Transverse colon (tissue), 4 donors: ENCODE measurements around the gene ORC1. TPM values are rescaled to one million over a fixed set of nuclear protein-coding genes. Genes with fewer than 3 reads are reported as not detected.

Experiments used
- DNase-seq: peaks from one replicate; pipeline ENCODE4 v3.0.0-alpha.2; 2019
- H3K27ac ChIP-seq, 4 donors: fragments of 200-600 bp; sonication (generic); 2 replicates each; pipeline ENCODE4 v1.5.1; 2016 to 2018; ENCODE audit warnings: inconsistent platforms in 4 of 4
- H3K27me3 ChIP-seq: fragments of 200-600 bp; sonication (generic); 2 replicates; pipeline ENCODE4 v1.5.1; 2017; ENCODE audit warnings: inconsistent platforms
- H3K36me3 ChIP-seq, 4 donors: fragments of 200-600 bp; sonication (generic); 2 replicates each; pipeline ENCODE4 v1.5.1; 2017 to 2019; ENCODE audit warnings: inconsistent platforms in 4 of 4
- H3K4me1 ChIP-seq, 4 donors: fragments of 200-600 bp; sonication (generic); 2 replicates each; pipeline ENCODE4 v1.5.1; 2017 to 2020; ENCODE audit warnings: inconsistent platforms in 4 of 4
- H3K4me3 ChIP-seq, 4 donors: fragments of 200-600 bp; sonication (generic); 1 replicate in 1 of 4; 2 replicates in 3 of 4; pipeline versions ENCODE4 v1.5.1 to v1.6.1; 2017 to 2019; ENCODE audit warnings: inconsistent platforms in 4 of 4
- H3K9me3 ChIP-seq, 2 donors: fragments of 200-600 bp; sonication (generic); 2 replicates each; pipeline ENCODE4 v1.5.1; 2017 to 2019; ENCODE audit warnings: inconsistent platforms in 2 of 2
- EP300 ChIP-seq: sonication (generic); formaldehyde crosslinking; IDR thresholded peaks from one replicate; pipeline ENCODE4 v1.6.1; 2017; ENCODE audit warnings: antibody characterized with exemption, low read depth
- POLR2A ChIP-seq: fragments of 450-650 bp; IDR thresholded peaks from one replicate; pipeline ENCODE4 v1.6.1; 2016; ENCODE audit warnings: antibody characterized with exemption, mild to moderate bottlenecking, moderate library complexity
- POLR2AphosphoS5 ChIP-seq, 3 donors: sonication (generic); formaldehyde crosslinking; IDR thresholded peaks; one replicate each; pipeline ENCODE4 v1.6.1; 2016; ENCODE audit warnings: antibody characterized with exemption in 3 of 3
- WGBS, 2 donors: methylation state at CpG; one replicate each; pipeline ENCODE4 v1.1.5; 2018; ENCODE audit warnings: low coverage in 1 of 2; 5-methylcytosine and 5-hydroxymethylcytosine counted together
- in situ Hi-C, 4 donors: fragments of 200-750 bp; cut with MboI; loops; one replicate each; pipeline versions ENCODE4 v1.15.0 to v1.15.1; 2017; ENCODE audit warnings: low sequenced_read_pairs in 3 of 4, low pct_ligation_motif_present in 1 of 4, low pct_unique_long_range_greater_than_20kb in 1 of 4
- intact Hi-C: fragments of 100-400 bp; cut with DNase I; formaldehyde crosslinking; loops from one replicate; pipeline ENCODE4 v1.15.1; 2023; ENCODE audit warnings: low total_unique reads
- total RNA-seq, 4 donors: library from RNA; depleted of rRNA; stranded (reverse); fragments of >200 nt; gene quantifications; one replicate each; pipeline ENCODE4 v1.1.0, GENCODE V29; 2016
- TF ChIP-seq, protein P1 (sequence below), 5 experiments: fragments of 200-600 bp in 3 of 5; fragments of 450-650 bp in 2 of 5; sonication (generic) in 3 of 5; IDR thresholded peaks; 1 replicate in 2 of 5; 2 replicates in 3 of 5; pipeline ENCODE4 v1.5.1; 2016 to 2017; ENCODE audit warnings: antibody characterized with exemption in 5 of 5, inconsistent platforms in 3 of 5, mild to moderate bottlenecking in 2 of 5, moderate library complexity in 1 of 5

The ORC1 gene
- total RNA-seq, 4 donors from 2014 or later, result 1.00 to 1.7 (median 1.6) TPM; not detected in 1

DNA sequence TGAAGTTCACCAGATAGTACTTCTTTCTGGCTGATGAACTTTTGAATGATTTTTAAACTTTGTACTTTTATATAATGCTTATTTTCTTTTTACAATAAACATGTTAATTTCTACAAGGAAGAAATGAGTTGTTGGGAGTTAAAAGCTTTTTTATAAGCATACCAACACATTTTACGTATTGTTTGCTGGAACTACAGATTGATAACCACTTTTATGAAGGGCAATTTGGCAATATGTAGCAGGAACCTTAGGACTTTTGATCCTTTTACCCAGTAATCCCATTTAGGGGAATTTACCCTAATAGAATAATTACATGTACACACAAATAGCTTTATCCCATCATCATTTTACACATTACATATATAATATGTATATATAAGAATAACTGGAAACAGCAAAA is 16.5 kb upstream of the ORC1 start:
- Histone ChIP-seq H3K27ac (peak overlapping the region in 1 of 4 donors; percentile 8), H3K36me3 (peaks cover 0 to 51% (median 19%) of the 10 kb centered on the region in 4 donors), H3K9me3 (no peaks in the 10 kb centered on the region), H3K4me1 (peaks cover 0 to 16% (median 0%) of the 10 kb centered on the region in 4 donors), H3K27me3 (no peaks in the 10 kb centered on the region), H3K4me3 (no peak overlapping the region)
- TF ChIP-seq POLR2AphosphoS5 (IDR thresholded peaks at IDR 0.05) (no peak), EP300 (no peak), POLR2A (no peak)
- TF ChIP-seq, protein P1, sequence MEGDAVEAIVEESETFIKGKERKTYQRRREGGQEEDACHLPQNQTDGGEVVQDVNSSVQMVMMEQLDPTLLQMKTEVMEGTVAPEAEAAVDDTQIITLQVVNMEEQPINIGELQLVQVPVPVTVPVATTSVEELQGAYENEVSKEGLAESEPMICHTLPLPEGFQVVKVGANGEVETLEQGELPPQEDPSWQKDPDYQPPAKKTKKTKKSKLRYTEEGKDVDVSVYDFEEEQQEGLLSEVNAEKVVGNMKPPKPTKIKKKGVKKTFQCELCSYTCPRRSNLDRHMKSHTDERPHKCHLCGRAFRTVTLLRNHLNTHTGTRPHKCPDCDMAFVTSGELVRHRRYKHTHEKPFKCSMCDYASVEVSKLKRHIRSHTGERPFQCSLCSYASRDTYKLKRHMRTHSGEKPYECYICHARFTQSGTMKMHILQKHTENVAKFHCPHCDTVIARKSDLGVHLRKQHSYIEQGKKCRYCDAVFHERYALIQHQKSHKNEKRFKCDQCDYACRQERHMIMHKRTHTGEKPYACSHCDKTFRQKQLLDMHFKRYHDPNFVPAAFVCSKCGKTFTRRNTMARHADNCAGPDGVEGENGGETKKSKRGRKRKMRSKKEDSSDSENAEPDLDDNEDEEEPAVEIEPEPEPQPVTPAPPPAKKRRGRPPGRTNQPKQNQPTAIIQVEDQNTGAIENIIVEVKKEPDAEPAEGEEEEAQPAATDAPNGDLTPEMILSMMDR (IDR thresholded peaks at IDR 0.05), result no peak
- intact Hi-C loops, result no loop called here
- in situ Hi-C loops, result loop anchor here in 2 of 4 donors (25.0 kb wide), 1 partner anchor 267 kb away; the partner anchor contains the start of gene COA7 (in 2 of the 2)
- WGBS, 2 donors, result 50 to 70% methylated on average over 1 of the region's 1 CpG
- no peak for DNase-seq

DNA sequence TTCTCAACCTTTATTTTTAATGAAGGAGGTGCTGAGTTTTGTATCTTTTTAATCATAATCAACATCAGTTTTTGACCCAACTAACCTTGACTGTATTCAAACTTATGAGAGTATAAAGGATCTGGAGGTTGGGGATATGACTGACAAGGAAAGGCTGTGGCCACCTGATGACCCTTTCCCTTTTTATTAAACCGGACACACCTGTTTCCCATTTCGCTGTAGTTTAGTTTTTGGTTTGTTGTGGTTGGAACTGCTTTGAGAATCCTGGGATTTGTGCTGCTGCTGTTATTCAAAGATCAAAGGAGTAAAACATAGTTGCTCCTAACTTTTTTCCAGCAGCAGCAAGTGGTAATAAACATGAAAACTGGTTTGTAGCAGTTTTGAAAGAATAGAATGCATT is 12.6 kb upstream of the ORC1 start:
- 88 to 93% methylated on average over 2 of the region's 2 CpGs for WGBS, 2 donors
- H3K36me3 ChIP-seq, result peaks cover 0 to 80% (median 23%) of the 10 kb centered on the region in 4 donors

DNA sequence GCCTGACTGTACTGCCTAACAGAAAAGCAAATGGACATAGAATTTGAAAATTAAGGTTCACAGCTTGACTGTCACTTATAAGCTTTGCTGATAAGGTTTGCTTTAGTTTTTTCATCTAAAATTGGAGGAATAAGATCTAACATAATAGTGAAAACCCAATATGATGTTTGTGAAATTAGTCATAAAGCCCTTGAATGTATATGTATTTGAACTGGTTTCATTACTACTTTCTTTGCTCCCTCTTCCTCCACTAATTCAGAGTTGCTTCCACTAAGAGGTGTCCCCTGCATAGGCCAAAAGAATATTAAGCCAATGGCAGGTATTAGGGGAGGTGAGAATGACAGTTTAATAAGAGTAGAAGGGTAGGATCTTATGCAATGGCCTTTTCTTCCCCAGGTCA is 10.7 kb upstream of the ORC1 start:
- Histone ChIP-seq H3K36me3 (peaks cover 0 to 94% (median 31%) of the 10 kb centered on the region in 4 donors), H3K4me1 (peaks cover 0 to 24% (median 3%) of the 10 kb centered on the region in 4 donors), H3K27me3 (no peaks in the 10 kb centered on the region), H3K9me3 (no peaks in the 10 kb centered on the region), H3K27ac (peak overlapping the region in 3 of 4 donors; percentile 61 to 73 (median 66)), H3K4me3 (no peak overlapping the region)
- intact Hi-C loops, result no loop called here
- TF ChIP-seq EP300 (no peak), POLR2AphosphoS5 (IDR thresholded peaks at IDR 0.05) (no peak), POLR2A (no peak)
- TF ChIP-seq, protein P1 (IDR thresholded peaks at IDR 0.05), result no peak
- no peak for DNase-seq
- in situ Hi-C loops, result loop anchor here in 2 of 4 donors (25.0 kb wide), 1 partner anchor 272 kb away; the partner anchor contains the start of gene COA7 (in 2 of the 2)

More for the DNA sequence above, 12.6 kb upstream of the ORC1 start:
- Histone ChIP-seq H3K4me3 (no peak overlapping the region), H3K4me1 (peaks cover 0 to 37% (median 3%) of the 10 kb centered on the region in 4 donors), H3K27ac (no peak overlapping the region), H3K27me3 (no peaks in the 10 kb centered on the region), H3K9me3 (no peaks in the 10 kb centered on the region)
- in situ Hi-C loops (loop anchor here in 2 of 4 donors (25.0 kb wide), 1 partner anchor 270 kb away; the partner anchor contains the start of gene COA7 (in 2 of the 2)), intact Hi-C loops (no loop called here)
- no peak for DNase-seq
- TF ChIP-seq POLR2AphosphoS5 (IDR thresholded peaks at IDR 0.05) (no peak), POLR2A (no peak), EP300 (no peak)
- TF ChIP-seq, protein P1 (IDR thresholded peaks at IDR 0.05), result no peak

DNA sequence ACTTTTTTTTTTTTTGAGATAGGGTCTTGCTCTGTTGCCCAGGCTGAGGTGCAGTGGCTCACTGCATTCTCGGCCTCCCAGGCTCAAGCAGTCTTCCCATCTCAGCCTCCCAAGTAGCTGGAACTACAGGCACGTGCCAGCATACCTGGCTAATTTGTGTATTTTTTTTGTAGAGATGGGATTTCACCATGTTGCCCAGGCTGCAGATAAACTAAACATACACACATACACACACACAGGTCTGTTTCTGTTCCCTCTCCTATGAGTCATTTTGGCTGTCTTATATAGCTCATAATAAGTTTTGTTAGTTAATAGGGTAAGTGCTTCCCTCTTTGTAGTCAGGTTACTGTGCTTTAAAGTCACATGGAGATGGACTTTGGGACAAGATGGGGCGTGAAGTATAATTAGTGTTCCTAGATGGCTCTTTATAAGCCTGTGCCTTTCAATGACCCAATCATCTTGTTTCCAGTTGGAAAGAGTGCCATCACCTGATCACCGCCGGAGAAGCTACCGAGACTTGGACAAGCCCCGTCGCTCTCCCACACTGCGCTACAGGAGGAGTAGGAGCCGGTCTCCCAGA is 9.3 kb upstream of the ORC1 start:
- Histone ChIP-seq H3K27me3 (no peaks in the 10 kb centered on the region), H3K4me3 (no peak overlapping the region), H3K9me3 (no peaks in the 10 kb centered on the region), H3K27ac (peak overlapping the region; percentile 61 to 74 (median 70)), H3K36me3 (peaks cover 0 to 91% (median 35%) of the 10 kb centered on the region in 4 donors), H3K4me1 (peaks cover 0 to 20% (median 3%) of the 10 kb centered on the region in 4 donors)
- DNase-seq, result peak; percentile 72
- WGBS, 2 donors, result 67% methylated on average over 10 of the region's 10 CpGs; no CpG with 5 or more reads in 1 of the 2 donors
- intact Hi-C loops, result no loop called here
- TF ChIP-seq POLR2AphosphoS5 (IDR thresholded peaks at IDR 0.05) (peak in 2 of 3 donors; percentile 69 to 74), POLR2A (peak; percentile 67)
- TF ChIP-seq, protein P1 (IDR thresholded peaks at IDR 0.05), result no peak
- in situ Hi-C loops, result loop anchor here in 2 of 4 donors (25.0 kb wide), 1 partner anchor 274 kb away; the partner anchor contains the start of gene COA7 (in 2 of the 2)
